Measurements from ENCODE around the gene DSG3.

DSG3 gene

GRCh38 chr18:31526374-31526773 lies 78.8 kb downstream of the DSG3 start:
- H3K4me2 ChIP-seq (ENCODE audit: low read length): no peak overlapping the region
- no peaks in the 10 kb centered on the region for H3K9me3 ChIP-seq (ENCODE audit: insufficient read depth, low read depth, low read length)
- no peak overlapping the region for H2AFZ ChIP-seq (ENCODE audit: insufficient read depth, low read length, poor library complexity)
- no peak overlapping the region for H2BK12ac ChIP-seq (ENCODE audit: low read length)
- no peak overlapping the region for H4K8ac ChIP-seq (ENCODE audit: low read depth, low read length)
- no peak overlapping the region for H4K12ac ChIP-seq (ENCODE audit: low read depth, low read length)
- no peak overlapping the region for H2AK5ac ChIP-seq (ENCODE audit: low read length)
- H4K91ac ChIP-seq (ENCODE audit: low read depth, low read length): no peak overlapping the region
- no peaks in the 10 kb centered on the region for H3K79me1 ChIP-seq (ENCODE audit: low read length)
- no peaks in the 10 kb centered on the region for H3K27me3 ChIP-seq (ENCODE audit: insufficient read depth, low read length)
- H3K36me3 ChIP-seq (ENCODE audit: control insufficient read depth in 1 of 2, insufficient read depth in 2 of 2, low read length in 2 of 2): peaks cover 15 to 24% of the 10 kb centered on the region in 2 experiments
- no peak overlapping the region for H3K4me3 ChIP-seq (ENCODE audit: low read depth, low read length)
- no peak overlapping the region for H3K27ac ChIP-seq (ENCODE audit: low read depth, low read length)
- H3K9ac ChIP-seq (ENCODE audit: low read length): no peak overlapping the region
- WGBS (ENCODE audit: extremely low coverage, insufficient coverage, insufficient read length): no CpG with 5 or more reads among the region's 7 CpGs
- no peak overlapping the region for H3K14ac ChIP-seq (ENCODE audit: low read length)
- H2BK120ac ChIP-seq (ENCODE audit: insufficient read depth, low read length, poor library complexity): no peak overlapping the region
- no peaks in the 10 kb centered on the region for H3K79me2 ChIP-seq (ENCODE audit: control insufficient read depth, insufficient read depth, low read length, poor library complexity)
- no peak overlapping the region for H3K18ac ChIP-seq (ENCODE audit: low read length)
- no peak overlapping the region for H2BK5ac ChIP-seq (ENCODE audit: low read depth, low read length, poor library complexity)
- no peaks in the 10 kb centered on the region for H3K4me1 ChIP-seq (ENCODE audit: control insufficient read depth in 1 of 2, insufficient read depth in 2 of 2, low read length in 2 of 2)
- no peak overlapping the region for H3K4ac ChIP-seq (ENCODE audit: low read depth, low read length)
- DNase-seq: no peak
- H3K23ac ChIP-seq (ENCODE audit: low read length): no peak overlapping the region
